A673 (cell line): ENCODE data around the gene PDS5A. TPM values are rescaled to one million over a fixed set of nuclear protein-coding genes. Genes with fewer than 3 reads are reported as not detected.

Source experiments
- BruUV-seq: library from RNA; stranded (reverse); fragments of 400-500 nt; replicated peaks from 2 replicates; lab custom pipeline; 2021; lab: Mats Ljungman, UMichigan
- CTCF ChIA-PET: fragments of 300-600 bp; sonication (Branson Sonifier 250); formaldehyde crosslinking; loops from one replicate; lab custom pipeline; 2022; ENCODE audit warnings: antibody characterized with exemption; lab: Charles Lee
- POLR2A ChIA-PET: fragments of 300-600 bp; sonication (Branson Sonifier 250); formaldehyde crosslinking; loops from one replicate; lab custom pipeline; 2022; ENCODE audit warnings: antibody characterized with exemption; ENCODE audit not compliant: low non-redundant PET; lab: Charles Lee
- DNase-seq: peaks from one replicate; pipeline ENCODE4 v3.0.0-alpha.2; 2015; ENCODE audit warnings: low spot score
- H3K27ac ChIP-seq: fragments of 200-600 bp; sonication (generic); 2 replicates; pipeline ENCODE4 v1.5.1; 2016; ENCODE audit warnings: mixed run types, low read depth, mild to moderate bottlenecking, mixed read lengths, antibody characterized with exemption, low read length; ENCODE audit not compliant: poor library complexity, severe bottlenecking
- H3K27me3 ChIP-seq: fragments of 200-600 bp; sonication (generic); replicated peaks from 2 replicates; pipeline ENCODE4 v1.6.1; 2017; ENCODE audit warnings: mixed run types, low read depth, mild to moderate bottlenecking, mixed read lengths, antibody characterized with exemption, low read length; ENCODE audit not compliant: insufficient read depth, poor library complexity
- H3K36me3 ChIP-seq: fragments of 200-600 bp; sonication (generic); 2 replicates; pipeline ENCODE4 v1.6.1; 2016; ENCODE audit warnings: mixed run types, mild to moderate bottlenecking, mixed read lengths, antibody characterized with exemption, low read length; ENCODE audit not compliant: insufficient read depth, poor library complexity, severe bottlenecking
- H3K4me1 ChIP-seq: fragments of 200-600 bp; sonication (generic); 2 replicates; pipeline ENCODE4 v1.6.1; 2017; ENCODE audit warnings: mixed run types, mild to moderate bottlenecking, mixed read lengths, antibody characterized with exemption, low read length; ENCODE audit not compliant: insufficient read depth, poor library complexity, severe bottlenecking
- H3K4me3 ChIP-seq: fragments of 200-600 bp; sonication (generic); 2 replicates; pipeline ENCODE4 v1.5.1; 2016; ENCODE audit warnings: low read depth, mixed run types, mild to moderate bottlenecking, mixed read lengths, low read length; ENCODE audit not compliant: poor library complexity, severe bottlenecking
- H3K9me3 ChIP-seq: fragments of 200-600 bp; sonication (generic); 2 replicates; pipeline ENCODE4 v1.6.1; 2016; ENCODE audit warnings: mixed run types, low read depth, mild to moderate bottlenecking, mixed read lengths, antibody characterized with exemption, low read length; ENCODE audit not compliant: poor library complexity, severe bottlenecking
- EZH2 ChIP-seq: fragments of 200-600 bp; sonication (generic); IDR thresholded peaks from 2 replicates; pipeline ENCODE4 v1.6.1; 2017; ENCODE audit warnings: borderline replicate concordance, low read depth, mild to moderate bottlenecking, mixed read lengths, antibody characterized with exemption, low read length; ENCODE audit not compliant: poor library complexity, severe bottlenecking
- intact Hi-C: fragments of 100-400 bp; cut with micrococcal nuclease; formaldehyde crosslinking; loops from one replicate; pipeline ENCODE4 v1.10.0; 2022; ENCODE audit not compliant: unreplicated experiment
- total RNA-seq: library from RNA; stranded (reverse); gene quantifications from 2 replicates; pipeline ENCODE4 v1.2.3, GENCODE V29; 2021
- TF ChIP-seq, protein P1 (sequence below): fragments of 300-800, 200-600 bp; sonication (generic); conservative IDR thresholded peaks from 2 replicates; pipeline ENCODE4 v1.5.1; 2017; ENCODE audit warnings: low read depth, mild to moderate bottlenecking, antibody characterized with exemption, low read length, moderate library complexity, mixed read lengths

The PDS5A gene
- total RNA-seq, 1 experiment from 2014 or later: 104 TPM

DNA sequence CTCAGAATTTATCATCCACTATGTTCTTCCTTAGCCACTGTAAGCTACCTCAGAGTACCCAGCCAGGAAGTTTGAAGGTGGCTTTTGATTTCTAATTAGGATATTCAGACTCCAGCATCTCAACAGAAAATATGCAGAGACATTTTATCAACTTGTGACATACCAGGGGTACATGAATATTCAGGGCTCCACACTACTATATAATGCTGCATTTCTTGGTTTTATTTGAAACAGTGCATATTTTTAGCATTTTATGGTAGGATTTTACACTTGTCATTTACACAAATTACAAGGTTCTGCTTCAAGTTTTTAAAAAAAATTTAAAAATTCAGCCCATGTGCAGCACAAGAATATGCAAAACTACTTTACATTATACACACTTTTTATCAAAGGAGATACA, 155.0 kb downstream of the PDS5A start:
- DNase-seq: no peak
- no peak overlapping the region for H3K4me3 ChIP-seq
- no TSS peak for BruUV-seq
- H3K27me3 ChIP-seq: no peaks in the 10 kb centered on the region
- intact Hi-C loops: no loop called here
- TF ChIP-seq, protein P1, sequence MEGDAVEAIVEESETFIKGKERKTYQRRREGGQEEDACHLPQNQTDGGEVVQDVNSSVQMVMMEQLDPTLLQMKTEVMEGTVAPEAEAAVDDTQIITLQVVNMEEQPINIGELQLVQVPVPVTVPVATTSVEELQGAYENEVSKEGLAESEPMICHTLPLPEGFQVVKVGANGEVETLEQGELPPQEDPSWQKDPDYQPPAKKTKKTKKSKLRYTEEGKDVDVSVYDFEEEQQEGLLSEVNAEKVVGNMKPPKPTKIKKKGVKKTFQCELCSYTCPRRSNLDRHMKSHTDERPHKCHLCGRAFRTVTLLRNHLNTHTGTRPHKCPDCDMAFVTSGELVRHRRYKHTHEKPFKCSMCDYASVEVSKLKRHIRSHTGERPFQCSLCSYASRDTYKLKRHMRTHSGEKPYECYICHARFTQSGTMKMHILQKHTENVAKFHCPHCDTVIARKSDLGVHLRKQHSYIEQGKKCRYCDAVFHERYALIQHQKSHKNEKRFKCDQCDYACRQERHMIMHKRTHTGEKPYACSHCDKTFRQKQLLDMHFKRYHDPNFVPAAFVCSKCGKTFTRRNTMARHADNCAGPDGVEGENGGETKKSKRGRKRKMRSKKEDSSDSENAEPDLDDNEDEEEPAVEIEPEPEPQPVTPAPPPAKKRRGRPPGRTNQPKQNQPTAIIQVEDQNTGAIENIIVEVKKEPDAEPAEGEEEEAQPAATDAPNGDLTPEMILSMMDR: no peak
- TF ChIP-seq EZH2: no peak
- peak overlapping the region; percentile 72 for H3K27ac ChIP-seq
- peaks cover 40% of the 10 kb centered on the region for H3K4me1 ChIP-seq
- ChIA-PET POLR2A (no interaction called here), CTCF (no interaction called here)
- H3K9me3 ChIP-seq: no peaks in the 10 kb centered on the region
- peaks cover 12% of the 10 kb centered on the region for H3K36me3 ChIP-seq

DNA sequence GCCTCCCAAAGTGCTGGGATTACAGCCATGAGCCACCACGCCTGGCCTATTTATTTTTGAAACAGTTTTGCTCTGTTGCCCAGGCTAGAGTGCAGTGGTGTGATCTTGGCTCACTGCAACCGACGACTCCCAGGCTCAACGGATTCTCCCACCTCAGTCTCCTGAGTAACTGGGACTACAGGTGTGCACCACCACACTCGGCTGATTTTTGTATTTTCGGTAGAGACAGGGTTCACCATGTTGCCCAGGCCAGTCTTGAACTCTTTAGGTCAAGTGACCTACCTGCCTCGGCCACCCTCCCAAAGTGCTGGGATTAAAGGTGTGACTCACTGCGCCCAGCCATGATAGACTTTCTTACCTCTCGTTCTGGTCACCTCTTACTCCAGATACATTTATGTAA, 155.8 kb downstream of the PDS5A start:
- intact Hi-C loops: no loop called here
- Histone ChIP-seq H3K27me3 (no peaks in the 10 kb centered on the region), H3K4me3 (no peak overlapping the region), H3K27ac (peak overlapping the region; percentile 72), H3K4me1 (peaks cover 40% of the 10 kb centered on the region), H3K9me3 (no peaks in the 10 kb centered on the region), H3K36me3 (peaks cover 12% of the 10 kb centered on the region)
- ChIA-PET CTCF (no interaction called here), POLR2A (no interaction called here)
- DNase-seq: no peak
- TF ChIP-seq, protein P1: no peak
- no peak for TF ChIP-seq EZH2
- BruUV-seq: no TSS peak

DNA sequence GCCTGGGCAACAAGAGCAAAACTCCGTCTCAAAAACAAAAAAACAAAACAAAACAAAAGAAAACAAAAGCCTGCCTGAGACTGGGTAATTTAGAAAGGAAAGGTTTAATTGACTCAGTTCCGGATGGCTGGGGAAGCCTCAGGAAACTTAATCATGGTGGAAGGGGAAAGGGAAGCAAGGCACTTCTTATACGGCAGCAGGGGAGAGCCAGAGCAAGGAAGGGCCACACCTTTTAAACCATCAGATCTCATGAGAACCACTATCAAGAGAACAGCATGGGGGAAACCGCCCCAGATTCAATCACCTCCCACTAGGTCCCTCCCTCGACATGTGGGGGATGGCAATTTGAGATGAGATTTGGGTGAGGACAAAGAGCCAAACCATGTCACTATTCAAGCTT, 157.5 kb downstream of the PDS5A start:
- Histone ChIP-seq H3K27ac (no peak overlapping the region), H3K36me3 (peaks cover 12% of the 10 kb centered on the region), H3K4me3 (no peak overlapping the region), H3K9me3 (no peaks in the 10 kb centered on the region), H3K27me3 (no peaks in the 10 kb centered on the region), H3K4me1 (peaks cover 31% of the 10 kb centered on the region)
- no TSS peak for BruUV-seq
- POLR2A ChIA-PET: no interaction called here
- intact Hi-C loops: no loop called here
- DNase-seq: no peak
- no peak for TF ChIP-seq EZH2
- TF ChIP-seq, protein P1: no peak
- CTCF ChIA-PET: no interaction called here
